Stimulated activated CD4-positive, alpha-beta T cell treated with anti-CD3 and anti-CD28 coated beads, TNF-alpha, amount 100 ng/mL, for 48 hours (primary cell): ENCODE measurements around the gene KCNE1.
A peak's percentile ranks its signal among the peaks of the same experiment; 100 is the strongest.
"Not testable (repeated sequence)": the region's sequence is repeated elsewhere in the genome, so short reads cannot be mapped to it uniquely, and the experiment has no call there.

ENCODE experiments used
- DNase-seq, 3 donors: peaks; one replicate each; pipeline ENCODE4 v3.0.0-alpha.2; 2020; ENCODE audit warnings: low read depth in 3 of 3

The KCNE1 gene

GRCh38 chr21:34511181-34511580 lies 829 bp downstream of the KCNE1 start:
- no peak for DNase-seq

- peak; percentile 44 to 57 (median 47) for DNase-seq
Observed at GRCh38 chr21:34510148-34511142, 1.6 kb downstream of the KCNE1 start.

GRCh38 chr21:34509151-34509550 lies 2.9 kb downstream of the KCNE1 start:
- DNase-seq = no peak

- DNase-seq = no peak
Observed at GRCh38 chr21:34504595-34504994, 7.4 kb downstream of the KCNE1 start.

GRCh38 chr21:34502480-34503106 lies 9.4 kb downstream of the KCNE1 start:
- no peak for DNase-seq

- no peak for DNase-seq
Observed at GRCh38 chr21:34501716-34502115, 10.3 kb downstream of the KCNE1 start.

- DNase-seq = no peak
Observed at GRCh38 chr21:34500191-34500590, 11.8 kb downstream of the KCNE1 start.

- DNase-seq = no peak
Observed at GRCh38 chr21:34499116-34499515, 12.9 kb downstream of the KCNE1 start.

- no peak for DNase-seq
Observed at GRCh38 chr21:34498623-34499022, 13.4 kb downstream of the KCNE1 start.

- DNase-seq = not testable (repeated sequence)
Observed at GRCh38 chr21:34483854-34484253, 28.2 kb downstream of the KCNE1 start.

- DNase-seq = not testable (repeated sequence)
Observed at GRCh38 chr21:34483435-34483834, 28.6 kb downstream of the KCNE1 start.

GRCh38 chr21:34467333-34467732 lies 44.7 kb downstream of the KCNE1 start:
- not testable (repeated sequence) for DNase-seq

GRCh38 chr21:34459426-34459825 lies 52.6 kb downstream of the KCNE1 start:
- not testable (repeated sequence) for DNase-seq

- not testable (repeated sequence) for DNase-seq
Observed at GRCh38 chr21:34458266-34458665, 53.7 kb downstream of the KCNE1 start.

GRCh38 chr21:34456180-34456579 lies 55.8 kb downstream of the KCNE1 start:
- not testable (repeated sequence) for DNase-seq

GRCh38 chr21:34455628-34456027 lies 56.4 kb downstream of the KCNE1 start:
- DNase-seq = not testable (repeated sequence)

GRCh38 chr21:34447018-34447417 lies 65.0 kb downstream of the KCNE1 start:
- DNase-seq = not testable (repeated sequence)

- DNase-seq = not testable (repeated sequence)
Observed at GRCh38 chr21:34443486-34443885, 68.5 kb downstream of the KCNE1 start.

- DNase-seq = not testable (repeated sequence)
Observed at GRCh38 chr21:34429710-34430109, 82.3 kb downstream of the KCNE1 start.

- not testable (repeated sequence) for DNase-seq
Observed at GRCh38 chr21:34428441-34428840, 83.6 kb downstream of the KCNE1 start.

GRCh38 chr21:34427339-34427738 lies 84.7 kb downstream of the KCNE1 start:
- DNase-seq = not testable (repeated sequence)

- DNase-seq = not testable (repeated sequence)
Observed at GRCh38 chr21:34423805-34424204, 88.2 kb downstream of the KCNE1 start, which contains the start of gene SMIM34. TSS of gene SMIM34 (minus strand) at chr21:34423951. CDS start at chr21:34423839, 112 bp downstream.
